Left lung (tissue), 10 donors: ENCODE measurements around the gene MTA1. TPM values are rescaled to one million over a fixed set of nuclear protein-coding genes. Genes with fewer than 3 reads are reported as not detected.

Experiments used
- ATAC-seq: fragments of 200-7000 bp; cut with Tn5 transposase; one replicate; pipeline ENCODE4 v1.9.1; 2020; ENCODE audit warnings: moderate library complexity
- DNase-seq, 4 donors: peaks; one replicate each; pipeline ENCODE4 v3.0.0-alpha.2; 2013 to 2020
- H3K27ac ChIP-seq, 2 donors: fragments of 200-600 bp; sonication (generic) in 1 of 2; one replicate each; pipeline versions ENCODE4 v1.5.0 to v1.8.0; 2020 to 2021
- H3K27me3 ChIP-seq, 2 donors: fragments of 200-600 bp; sonication (generic) in 1 of 2; one replicate each; pipeline versions ENCODE4 v1.5.0 to v1.8.0; 2020 to 2021
- H3K36me3 ChIP-seq, 2 donors: fragments of 200-600 bp; sonication (generic) in 1 of 2; one replicate each; pipeline versions ENCODE4 v1.5.0 to v1.8.0; 2020 to 2021
- H3K4me1 ChIP-seq, 2 donors: fragments of 200-600 bp; one replicate each; pipeline ENCODE4 v1.8.0; 2021
- H3K4me3 ChIP-seq, 2 donors: fragments of 200-600 bp; sonication (generic) in 1 of 2; one replicate each; pipeline versions ENCODE4 v1.5.0 to v1.8.0; 2020 to 2021; ENCODE audit warnings: mild to moderate bottlenecking in 1 of 2
- H3K9me3 ChIP-seq, 2 donors: fragments of 200-600 bp; sonication (generic) in 1 of 2; one replicate each; pipeline versions ENCODE4 v1.5.0 to v1.8.0; 2020 to 2021
- intact Hi-C, 2 donors: fragments of 100-400 bp; cut with DNase I; formaldehyde crosslinking; loops; one replicate each; pipeline versions ENCODE4 v1.11.2 to v1.14.2; 2022
- polyA plus RNA-seq, 6 donors: library from polyadenylated mRNA; unstranded; fragments of 120-200 nt; gene quantifications; one replicate each; pipeline ENCODE4 v1.2.1, GENCODE V29; 2013; ENCODE audit not compliant: insufficient read length in 6 of 6
- total RNA-seq, 2 donors: library from RNA; stranded (reverse); fragmentation: NEBNext Ultra II Directional; extraction: Animal tissue kit (Norgen Biotek cat#: 25700); gene quantifications; one replicate each; pipeline ENCODE4 v1.2.1, GENCODE V29; 2021
- TF ChIP-seq, protein P1 (sequence below), 2 donors: fragments of 200-600 bp; sonication (generic) in 1 of 2; IDR thresholded peaks; one replicate each; pipeline versions ENCODE4 v1.5.0 to v1.8.0; 2021; ENCODE audit warnings: antibody characterized with exemption in 2 of 2
- donor health status: DM: no; HTN: yes; CAD: no.
- donor health status: DM: no; HTN: no; CAD: no.

MTA1 gene
- total and polyA plus RNA-seq, 8 donors = 60.6 to 165 (median 118) TPM

DNA sequence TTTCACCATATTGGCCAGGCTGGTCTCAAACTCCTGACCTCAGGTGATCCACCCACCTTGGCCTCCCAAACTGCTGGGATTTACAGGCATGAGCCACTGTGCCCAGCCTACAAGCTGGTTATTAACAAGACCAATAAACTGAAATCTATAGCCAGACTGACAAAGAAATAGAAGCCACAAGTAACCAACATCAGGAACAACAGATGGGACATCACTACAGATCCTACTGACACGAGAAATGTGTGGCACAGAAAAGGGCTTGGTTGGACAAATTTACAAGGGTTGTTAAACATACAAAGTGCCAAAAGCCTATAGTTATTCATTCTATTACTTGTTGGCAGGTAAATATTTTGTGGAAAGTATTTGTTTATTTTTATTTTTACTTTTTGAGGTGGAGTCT is 11.6 kb downstream of the MTA1 start:
- Histone ChIP-seq H3K4me1 (peaks cover 0 to 11% of the 10 kb centered on the region in 2 donors), H3K4me3 (no peak overlapping the region), H3K9me3 (no peaks in the 10 kb centered on the region), H3K27me3 (no peaks in the 10 kb centered on the region), H3K36me3 (peaks cover 5 to 17% of the 10 kb centered on the region in 2 donors), H3K27ac (peak overlapping the region in 1 of 2 donors; percentile 25)
- intact Hi-C loops = no loop called here
- ATAC-seq (no peak), DNase-seq (peak in 1 of 4 donors; percentile 3)
- TF ChIP-seq, protein P1, sequence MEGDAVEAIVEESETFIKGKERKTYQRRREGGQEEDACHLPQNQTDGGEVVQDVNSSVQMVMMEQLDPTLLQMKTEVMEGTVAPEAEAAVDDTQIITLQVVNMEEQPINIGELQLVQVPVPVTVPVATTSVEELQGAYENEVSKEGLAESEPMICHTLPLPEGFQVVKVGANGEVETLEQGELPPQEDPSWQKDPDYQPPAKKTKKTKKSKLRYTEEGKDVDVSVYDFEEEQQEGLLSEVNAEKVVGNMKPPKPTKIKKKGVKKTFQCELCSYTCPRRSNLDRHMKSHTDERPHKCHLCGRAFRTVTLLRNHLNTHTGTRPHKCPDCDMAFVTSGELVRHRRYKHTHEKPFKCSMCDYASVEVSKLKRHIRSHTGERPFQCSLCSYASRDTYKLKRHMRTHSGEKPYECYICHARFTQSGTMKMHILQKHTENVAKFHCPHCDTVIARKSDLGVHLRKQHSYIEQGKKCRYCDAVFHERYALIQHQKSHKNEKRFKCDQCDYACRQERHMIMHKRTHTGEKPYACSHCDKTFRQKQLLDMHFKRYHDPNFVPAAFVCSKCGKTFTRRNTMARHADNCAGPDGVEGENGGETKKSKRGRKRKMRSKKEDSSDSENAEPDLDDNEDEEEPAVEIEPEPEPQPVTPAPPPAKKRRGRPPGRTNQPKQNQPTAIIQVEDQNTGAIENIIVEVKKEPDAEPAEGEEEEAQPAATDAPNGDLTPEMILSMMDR (IDR thresholded peaks at IDR 0.05) = no peak

DNA sequence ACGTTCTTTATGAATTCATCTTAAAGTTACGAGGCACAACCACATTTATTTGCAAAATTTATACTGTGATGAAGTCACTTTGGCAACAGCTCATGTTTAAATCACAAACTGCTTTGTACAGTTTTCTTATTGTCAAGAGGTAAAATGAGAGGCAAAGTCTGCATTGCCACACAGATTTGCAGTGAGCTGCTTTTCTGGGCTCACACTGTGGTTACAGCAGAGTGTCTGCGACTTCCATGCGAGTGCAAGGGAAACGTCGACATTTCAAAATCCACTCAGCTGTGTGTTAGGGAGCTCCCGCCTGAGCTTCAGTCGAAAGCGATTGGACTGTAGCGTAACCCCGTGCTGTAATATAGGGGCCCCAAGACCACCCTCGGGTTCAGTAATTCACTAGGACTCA is 13.0 kb downstream of the MTA1 start:
- intact Hi-C loops = no loop called here
- no peak for ATAC-seq
- no peaks in the 10 kb centered on the region for H3K9me3 ChIP-seq

DNA sequence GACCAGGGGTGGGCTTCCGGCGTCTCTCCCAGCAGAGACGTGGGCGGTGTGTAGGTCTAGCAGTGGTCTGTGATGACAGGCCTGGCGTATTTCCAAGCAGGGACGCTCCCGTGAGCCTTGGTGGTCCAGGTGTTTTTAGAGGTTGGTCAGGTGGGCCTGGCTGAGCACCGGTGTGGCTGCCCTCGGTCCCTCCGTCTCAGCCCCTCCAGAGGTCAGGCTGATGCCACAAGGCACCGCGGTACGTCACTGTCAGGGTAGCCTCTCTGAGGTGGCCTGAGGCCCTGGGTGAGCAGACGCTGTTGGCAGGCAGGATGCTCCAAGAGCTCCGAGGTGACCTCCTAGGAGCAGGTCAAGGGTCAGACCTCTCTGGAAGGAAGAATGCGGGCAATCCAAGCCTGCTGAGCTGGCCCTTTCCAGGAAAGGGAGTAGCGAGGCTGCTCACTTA is 13.6 kb downstream of the MTA1 start:
- no peak overlapping the region for H3K27ac ChIP-seq
- H3K9me3 ChIP-seq = no peaks in the 10 kb centered on the region
- TF ChIP-seq, protein P1 (IDR thresholded peaks at IDR 0.05) = no peak
- H3K27me3 ChIP-seq = no peaks in the 10 kb centered on the region
- ATAC-seq (no peak), DNase-seq (peak in 1 of 4 donors; percentile 66)
- H3K4me1 ChIP-seq = peaks cover 0 to 11% of the 10 kb centered on the region in 2 donors
- intact Hi-C loops = no loop called here
- no peak overlapping the region for H3K4me3 ChIP-seq
- H3K36me3 ChIP-seq = peaks cover 2 to 5% of the 10 kb centered on the region in 2 donors

More for the DNA sequence above, 13.0 kb downstream of the MTA1 start:
- DNase-seq = no peak
- H3K27ac ChIP-seq = no peak overlapping the region
- peaks cover 0 to 11% of the 10 kb centered on the region in 2 donors for H3K4me1 ChIP-seq
- H3K4me3 ChIP-seq = no peak overlapping the region
- TF ChIP-seq, protein P1 (IDR thresholded peaks at IDR 0.05) = no peak
- H3K27me3 ChIP-seq = no peaks in the 10 kb centered on the region
- peaks cover 4 to 5% of the 10 kb centered on the region in 2 donors for H3K36me3 ChIP-seq

DNA sequence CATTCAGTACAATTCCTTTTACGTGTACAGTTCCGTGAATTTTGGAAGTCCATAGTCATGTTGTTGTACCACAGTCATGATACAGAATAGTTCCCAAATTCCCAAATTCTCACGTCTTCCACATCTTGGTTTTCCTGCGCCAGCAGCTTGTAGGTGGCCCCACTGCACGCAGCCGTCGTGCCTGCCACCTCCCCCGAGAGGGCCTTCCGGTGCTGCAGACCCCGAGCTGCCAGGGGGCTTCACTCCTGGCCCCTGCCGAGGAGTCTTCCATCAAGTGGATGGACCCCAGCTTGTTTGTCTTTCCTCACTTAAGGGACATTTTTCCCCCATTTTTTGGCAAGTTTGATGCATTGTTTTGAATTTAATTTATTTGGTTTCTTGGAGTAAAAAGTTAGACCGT is 16.8 kb downstream of the MTA1 start:
- DNase-seq (no peak), ATAC-seq (no peak)
- no peak overlapping the region for H3K4me3 ChIP-seq
- no peaks in the 10 kb centered on the region for H3K9me3 ChIP-seq
- TF ChIP-seq, protein P1 (IDR thresholded peaks at IDR 0.05) = no peak
- intact Hi-C loops = no loop called here
- no peaks in the 10 kb centered on the region for H3K27me3 ChIP-seq
- peaks cover 0 to under 1% of the 10 kb centered on the region in 2 donors for H3K4me1 ChIP-seq
- no peak overlapping the region for H3K27ac ChIP-seq
- peaks cover 0 to 27% of the 10 kb centered on the region in 2 donors for H3K36me3 ChIP-seq

DNA sequence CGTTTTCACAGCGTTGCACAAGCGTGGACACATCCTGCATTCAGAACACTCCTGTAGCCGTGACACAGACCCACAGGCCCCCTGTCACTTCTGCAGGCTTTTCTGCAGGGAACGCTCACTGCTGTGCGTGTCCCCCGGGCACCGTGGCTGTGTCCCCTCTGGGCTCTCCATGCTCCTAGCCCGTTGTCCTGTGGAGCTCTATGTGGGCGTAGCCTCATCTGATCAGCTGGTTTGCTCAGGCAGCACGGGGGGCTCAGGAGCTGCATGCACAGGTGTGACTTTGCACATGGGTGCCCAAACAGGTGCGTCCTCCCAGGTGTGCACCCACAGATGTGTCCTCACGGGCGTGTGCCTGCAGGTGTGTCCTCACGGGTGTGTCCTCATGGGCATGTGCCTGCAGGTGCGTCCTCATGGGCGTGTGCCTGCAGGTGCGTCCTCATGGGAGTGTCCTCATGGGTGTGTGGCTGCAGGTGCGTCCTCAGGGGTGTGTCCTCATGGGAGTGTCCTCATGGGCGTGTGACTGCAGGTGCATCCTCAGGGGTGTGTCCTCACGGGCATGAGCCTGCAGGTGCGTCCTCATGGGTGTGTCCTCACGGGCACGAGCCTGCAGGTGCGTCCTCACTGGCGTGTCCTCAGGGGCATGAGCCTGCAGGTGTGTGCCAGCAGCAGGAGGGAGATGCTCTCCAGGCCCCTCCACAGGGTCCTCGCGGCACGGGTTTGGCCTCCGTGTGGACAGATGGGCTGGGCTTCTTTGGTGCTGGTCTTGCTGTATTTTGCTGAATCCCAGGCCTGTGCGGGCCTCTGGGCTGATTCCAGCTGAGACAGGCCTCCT is 17.5 kb downstream of the MTA1 start:
- DNase-seq = no peak
- H3K27me3 ChIP-seq = no peaks in the 10 kb centered on the region
- H3K36me3 ChIP-seq = peaks cover 0 to 30% of the 10 kb centered on the region in 2 donors
- H3K9me3 ChIP-seq = no peaks in the 10 kb centered on the region
- no peak for ATAC-seq
- TF ChIP-seq, protein P1 (IDR thresholded peaks at IDR 0.05) = no peak
- no peak overlapping the region for H3K4me3 ChIP-seq
- no peaks in the 10 kb centered on the region for H3K4me1 ChIP-seq
- H3K27ac ChIP-seq = no peak overlapping the region
- intact Hi-C loops = no loop called here
